Nephron (organoid): ENCODE results near the gene KDM6A.
A peak's percentile ranks its signal among the peaks of the same experiment; 100 is the strongest.

Experiments used
- H3K27ac Mint-ChIP-seq, 3 experiments: 2 replicates each; pipeline ENCODE4 v1.8.0; 2020; ENCODE audit warnings: mixed read lengths in 3 of 3, mild to moderate bottlenecking in 2 of 3, moderate library complexity in 1 of 3
- H3K27me3 Mint-ChIP-seq: 2 replicates; pipeline ENCODE4 v1.8.0; 2021; ENCODE audit warnings: low read depth, mild to moderate bottlenecking, moderate library complexity, mixed read lengths
- H3K36me3 Mint-ChIP-seq: 2 replicates; pipeline ENCODE4 v1.8.0; 2020; ENCODE audit warnings: low read depth, mixed read lengths
- H3K4me1 Mint-ChIP-seq: 2 replicates; pipeline ENCODE4 v1.8.0; 2020; ENCODE audit warnings: mixed read lengths
- H3K4me3 Mint-ChIP-seq, 3 experiments: 2 replicates each; pipeline ENCODE4 v1.8.0; 2020; ENCODE audit warnings: mild to moderate bottlenecking in 3 of 3, mixed read lengths in 3 of 3, moderate library complexity in 2 of 3
- H3K9me3 Mint-ChIP-seq: 2 replicates; pipeline ENCODE4 v1.8.0; 2020; ENCODE audit warnings: mixed read lengths
- TF ChIP-seq, protein P1 (sequence below), 3 experiments: fragments of 200-600 bp; sonication (generic); IDR thresholded peaks; one replicate each; pipeline ENCODE4 v1.5.0; 2021; ENCODE audit warnings: antibody characterized with exemption in 3 of 3; ENCODE audit not compliant: unreplicated experiment in 3 of 3

KDM6A gene

GRCh38 chrX:44897539-44897938 is 24.6 kb downstream of the KDM6A start:
- Mint-ChIP-seq H3K4me1 (no peaks in the 10 kb centered on the region), H3K27me3 (no peaks in the 10 kb centered on the region), H3K36me3 (peaks cover 44% of the 10 kb centered on the region), H3K27ac (no peak overlapping the region), H3K9me3 (peaks cover 45% of the 10 kb centered on the region), H3K4me3 (no peak overlapping the region)
- TF ChIP-seq, protein P1, sequence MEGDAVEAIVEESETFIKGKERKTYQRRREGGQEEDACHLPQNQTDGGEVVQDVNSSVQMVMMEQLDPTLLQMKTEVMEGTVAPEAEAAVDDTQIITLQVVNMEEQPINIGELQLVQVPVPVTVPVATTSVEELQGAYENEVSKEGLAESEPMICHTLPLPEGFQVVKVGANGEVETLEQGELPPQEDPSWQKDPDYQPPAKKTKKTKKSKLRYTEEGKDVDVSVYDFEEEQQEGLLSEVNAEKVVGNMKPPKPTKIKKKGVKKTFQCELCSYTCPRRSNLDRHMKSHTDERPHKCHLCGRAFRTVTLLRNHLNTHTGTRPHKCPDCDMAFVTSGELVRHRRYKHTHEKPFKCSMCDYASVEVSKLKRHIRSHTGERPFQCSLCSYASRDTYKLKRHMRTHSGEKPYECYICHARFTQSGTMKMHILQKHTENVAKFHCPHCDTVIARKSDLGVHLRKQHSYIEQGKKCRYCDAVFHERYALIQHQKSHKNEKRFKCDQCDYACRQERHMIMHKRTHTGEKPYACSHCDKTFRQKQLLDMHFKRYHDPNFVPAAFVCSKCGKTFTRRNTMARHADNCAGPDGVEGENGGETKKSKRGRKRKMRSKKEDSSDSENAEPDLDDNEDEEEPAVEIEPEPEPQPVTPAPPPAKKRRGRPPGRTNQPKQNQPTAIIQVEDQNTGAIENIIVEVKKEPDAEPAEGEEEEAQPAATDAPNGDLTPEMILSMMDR (IDR thresholded peaks at IDR 0.05; ENCODE audit: unreplicated experiment in 3 of 3), result no peak

DNA sequence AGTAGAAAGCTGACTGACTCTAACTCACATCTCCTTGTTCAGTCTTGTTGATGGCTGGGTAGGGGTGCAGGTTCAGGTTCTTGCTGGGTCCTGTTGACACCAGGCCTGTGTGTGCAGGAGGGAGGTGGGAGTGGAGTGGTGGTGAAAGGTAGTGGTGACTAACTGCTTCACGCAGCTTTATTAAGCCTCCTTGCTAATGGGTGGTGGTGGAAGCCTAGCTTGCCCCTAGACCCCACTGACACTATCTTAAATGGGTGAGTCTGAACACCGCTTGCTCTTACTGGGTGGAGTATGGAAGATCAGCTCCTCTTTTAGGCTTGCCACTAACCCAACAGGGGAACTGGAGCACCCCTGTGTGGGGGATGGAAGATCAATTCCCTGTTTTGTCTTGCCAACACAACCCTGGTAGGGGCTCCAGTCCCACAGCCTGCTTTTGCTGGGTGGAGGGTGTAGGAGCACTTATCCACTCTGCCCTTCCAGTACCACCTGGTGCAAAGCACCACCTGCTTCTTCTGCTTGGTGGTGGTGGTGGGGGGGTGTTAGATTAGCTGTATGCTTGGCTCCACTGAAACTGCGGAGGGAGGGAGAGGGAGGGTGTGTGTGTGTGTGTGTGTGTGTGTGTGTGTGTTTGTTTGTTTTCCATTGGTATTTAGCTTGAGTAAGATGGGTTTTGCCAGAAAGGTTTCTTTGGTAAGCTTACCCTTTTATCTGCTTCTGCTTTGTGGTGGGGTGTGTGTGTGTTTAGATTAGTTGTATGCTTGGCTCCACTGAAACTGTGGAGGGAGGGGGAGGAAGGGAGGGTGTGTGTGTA is 25.6 kb downstream of the KDM6A start:
- H3K4me1 Mint-ChIP-seq, result no peaks in the 10 kb centered on the region
- no peaks in the 10 kb centered on the region for H3K27me3 Mint-ChIP-seq
- peaks cover 50% of the 10 kb centered on the region for H3K36me3 Mint-ChIP-seq
- no peak overlapping the region for H3K4me3 Mint-ChIP-seq
- TF ChIP-seq, protein P1 (IDR thresholded peaks at IDR 0.05; ENCODE audit: unreplicated experiment in 3 of 3), result no peak
- peak overlapping the region in 1 of 3 experiments; percentile 11 for H3K27ac Mint-ChIP-seq
- H3K9me3 Mint-ChIP-seq, result peaks cover 51% of the 10 kb centered on the region

GRCh38 chrX:44899946-44900345 is 27.0 kb downstream of the KDM6A start:
- Mint-ChIP-seq H3K4me1 (no peaks in the 10 kb centered on the region), H3K27me3 (no peaks in the 10 kb centered on the region), H3K27ac (no peak overlapping the region), H3K36me3 (peaks cover 52% of the 10 kb centered on the region), H3K9me3 (peaks cover 52% of the 10 kb centered on the region), H3K4me3 (no peak overlapping the region)
- TF ChIP-seq, protein P1 (IDR thresholded peaks at IDR 0.05; ENCODE audit: unreplicated experiment in 3 of 3), result no peak

DNA sequence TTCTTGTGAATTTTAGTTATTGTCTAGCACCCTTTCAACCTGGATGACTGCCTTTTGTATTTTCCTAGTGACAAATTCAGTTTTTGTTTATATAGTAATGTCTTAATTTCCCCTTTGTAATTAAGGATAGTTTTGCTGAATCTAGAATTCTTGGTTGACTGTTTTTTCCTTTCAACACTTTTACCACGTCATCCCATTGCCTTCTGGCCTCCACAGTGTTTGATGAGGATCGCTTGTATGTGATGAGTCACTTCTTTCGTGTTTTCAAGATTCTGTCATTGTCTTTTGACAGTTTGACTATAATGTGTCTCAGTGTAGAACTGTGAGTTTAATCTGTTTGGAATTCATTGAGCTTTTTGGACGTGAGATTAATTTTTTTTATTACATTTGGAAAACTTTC is 30.1 kb downstream of the KDM6A start:
- TF ChIP-seq, protein P1 (IDR thresholded peaks at IDR 0.05; ENCODE audit: unreplicated experiment in 3 of 3), result no peak
- Mint-ChIP-seq H3K9me3 (peaks cover 44% of the 10 kb centered on the region), H3K27ac (no peak overlapping the region), H3K4me1 (no peaks in the 10 kb centered on the region), H3K27me3 (no peaks in the 10 kb centered on the region), H3K4me3 (no peak overlapping the region), H3K36me3 (peaks cover 41% of the 10 kb centered on the region)

- Mint-ChIP-seq H3K27ac (no peak overlapping the region), H3K27me3 (no peaks in the 10 kb centered on the region), H3K4me3 (no peak overlapping the region), H3K4me1 (no peaks in the 10 kb centered on the region), H3K9me3 (peaks cover 39% of the 10 kb centered on the region), H3K36me3 (peaks cover 40% of the 10 kb centered on the region)
- TF ChIP-seq, protein P1 (IDR thresholded peaks at IDR 0.05; ENCODE audit: unreplicated experiment in 3 of 3), result no peak
Measured at GRCh38 chrX:44903830-44904530, 31.0 kb downstream of the KDM6A start.
